ENCODE measurements around the gene UBASH3B.
"Not testable (repeated sequence)": the region's sequence is repeated elsewhere in the genome, so short reads cannot be mapped to it uniquely, and the experiment has no call there.

UBASH3B gene

GRCh38 chr11:122861631-122862030, 206.1 kb downstream of the UBASH3B start:
- no peak for DNase-seq

GRCh38 chr11:122862091-122862490, 206.6 kb downstream of the UBASH3B start:
- DNase-seq: no peak

GRCh38 chr11:122863154-122863553, 207.6 kb downstream of the UBASH3B start:
- not testable (repeated sequence) for DNase-seq

- peak in 1 of 2 donors; percentile 38 for DNase-seq
These were observed 208.3 kb downstream of the UBASH3B start for GRCh38 chr11:122863704-122864326.

Measured in hippocampal formation (tissue), 2 donors.